GM12891 (cell line): Measurements from ENCODE around the gene GON7.

Experiments
- PAX5 ChIP-seq: IDR thresholded peaks from 2 replicates; pipeline ENCODE4 v1.6.1; 2011; ENCODE audit warnings: low read length, moderate library complexity, mild to moderate bottlenecking; ENCODE audit not compliant: insufficient read depth, severe bottlenecking
- POLR2A ChIP-seq: IDR thresholded peaks from 2 replicates; pipeline ENCODE4 v1.6.1; 2011; ENCODE audit warnings: low read depth, low read length, control low read depth

DNA sequence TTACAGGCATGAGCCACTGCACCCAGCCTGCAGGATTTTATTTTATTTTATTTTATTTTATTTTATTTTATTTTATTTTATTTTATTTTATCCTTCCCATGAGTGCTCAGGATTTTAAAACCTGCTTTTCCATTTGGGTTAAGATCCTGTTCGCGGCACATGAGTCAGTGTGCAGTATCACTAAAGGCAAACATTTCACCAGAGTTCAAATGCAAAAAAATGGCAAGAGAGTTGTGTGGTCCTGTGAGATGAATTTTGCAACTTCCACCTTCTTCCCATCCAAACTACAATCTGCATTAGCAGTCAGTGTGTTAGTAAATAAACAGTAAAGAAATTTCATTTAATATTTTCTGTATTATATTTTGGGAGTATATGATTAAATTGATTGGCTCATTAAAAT, 51.2 kb downstream of the GON7 start:
- TF ChIP-seq POLR2A (no peak), PAX5 (no peak)
